GM19023 (cell line): Measurements from ENCODE around the gene CCL8.

Experiments used
- ATAC-seq: cut with Tn5 transposase; IDR thresholded peaks from one replicate; pipeline ENCODE4 v1.9.1; 2021; ENCODE audit warnings: mild to moderate bottlenecking, moderate library complexity; ENCODE audit not compliant: unreplicated experiment

CCL8 gene

GRCh38 chr17:34319039-34319483 lies at the start of gene CCL8:
TSS of gene CCL8 (plus strand) at chr17:34319435. CDS start at chr17:34319502, 67 bp downstream.
- ATAC-seq = no peak

GRCh38 chr17:34269969-34270368 lies 49.3 kb upstream of the CCL8 start, which contains the start of gene CCL7:
TSS of gene CCL7 (plus strand) at chr17:34270221. CDS start at chr17:34270291, 70 bp downstream.
- ATAC-seq = no peak

GRCh38 chr17:34275881-34276280 lies 43.4 kb upstream of the CCL8 start:
- ATAC-seq = no peak

DNA sequence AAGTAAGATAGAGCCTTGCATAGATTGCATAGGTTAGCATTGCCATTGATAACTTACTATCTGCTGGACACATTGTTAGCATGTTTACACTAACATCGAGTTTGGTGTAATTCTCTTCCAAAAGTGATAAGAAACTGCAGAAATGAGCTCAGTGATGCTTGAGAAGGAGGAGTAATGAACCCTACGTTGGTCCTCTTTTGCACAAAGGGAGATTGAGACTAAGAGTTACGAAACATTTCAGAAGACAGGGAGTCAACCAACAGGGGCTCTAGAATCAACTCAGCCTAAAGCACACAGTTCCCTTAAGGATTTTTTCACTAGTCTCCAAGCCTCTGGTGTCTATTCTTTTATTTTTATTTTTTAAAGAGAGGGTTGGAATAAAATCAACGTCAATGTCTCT lies 42.4 kb upstream of the CCL8 start:
- no peak for ATAC-seq

GRCh38 chr17:34283571-34283970 lies 35.7 kb upstream of the CCL8 start:
- no peak for ATAC-seq

GRCh38 chr17:34285286-34285792 lies 33.9 kb upstream of the CCL8 start, which contains the start of gene CCL11:
TSS of gene CCL11 (plus strand) at chr17:34285742. CDS start at chr17:34285809, 67 bp downstream.
- no peak for ATAC-seq

DNA sequence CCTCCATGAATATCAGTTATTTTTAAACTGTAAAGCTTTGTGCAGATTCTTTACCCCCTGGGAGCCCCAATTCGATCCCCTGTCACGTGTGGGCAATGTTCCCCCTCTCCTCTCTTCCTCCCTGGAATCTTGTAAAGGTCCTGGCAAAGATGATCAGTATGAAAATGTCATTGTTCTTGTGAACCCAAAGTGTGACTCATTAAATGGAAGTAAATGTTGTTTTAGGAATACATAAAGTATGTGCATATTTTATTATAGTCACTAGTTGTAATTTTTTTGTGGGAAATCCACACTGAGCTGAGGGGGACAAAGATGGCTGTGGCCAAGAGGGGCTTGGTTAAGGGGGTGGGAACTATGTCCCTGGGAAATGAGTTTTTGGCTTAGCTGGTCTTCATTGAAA lies 31.4 kb upstream of the CCL8 start:
- no peak for ATAC-seq

- no peak for ATAC-seq
Measured at GRCh38 chr17:34290586-34290985, 28.6 kb upstream of the CCL8 start.

GRCh38 chr17:34291721-34292348 lies 27.4 kb upstream of the CCL8 start:
- no peak for ATAC-seq

- no peak for ATAC-seq
Measured at GRCh38 chr17:34299027-34299426, 20.2 kb upstream of the CCL8 start.

GRCh38 chr17:34299956-34300577 lies 19.2 kb upstream of the CCL8 start:
- no peak for ATAC-seq

DNA sequence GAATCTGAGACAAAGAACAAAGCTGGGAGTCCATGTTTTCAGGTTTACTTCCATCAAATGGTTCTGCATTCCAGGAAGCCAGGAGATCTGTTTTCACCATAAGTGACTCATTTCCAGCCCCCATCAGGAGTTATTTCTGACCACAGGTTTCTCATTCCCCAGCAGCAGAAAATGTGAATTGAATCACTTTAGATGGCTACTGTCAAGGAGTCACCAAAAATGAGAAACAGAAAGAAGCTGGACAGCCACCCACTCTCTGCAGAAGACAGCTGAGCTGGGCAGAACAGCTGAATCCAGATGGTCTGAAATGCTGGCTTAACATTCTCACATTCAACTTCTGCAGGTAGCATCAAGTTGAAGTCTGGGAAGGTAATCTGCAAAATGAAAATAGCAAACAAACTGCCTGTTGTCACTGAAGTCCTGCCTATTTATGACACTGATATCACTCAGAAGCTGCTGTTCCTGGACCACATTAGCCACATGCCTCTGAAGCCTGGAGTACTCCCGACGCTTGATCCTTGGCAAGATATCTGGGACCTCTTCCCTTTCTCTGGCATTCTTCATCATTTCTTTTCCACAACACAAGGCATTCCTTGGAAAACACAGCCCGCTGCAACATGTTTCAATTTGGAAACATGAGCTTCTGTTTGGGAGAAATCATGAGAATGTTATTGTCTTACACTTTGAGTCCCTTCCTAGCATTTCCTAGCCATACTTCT lies 18.4 kb upstream of the CCL8 start:
- no peak for ATAC-seq

- no peak for ATAC-seq
Measured at GRCh38 chr17:34301986-34302385, 17.2 kb upstream of the CCL8 start.

GRCh38 chr17:34302636-34303035 lies 16.6 kb upstream of the CCL8 start:
- ATAC-seq = no peak

DNA sequence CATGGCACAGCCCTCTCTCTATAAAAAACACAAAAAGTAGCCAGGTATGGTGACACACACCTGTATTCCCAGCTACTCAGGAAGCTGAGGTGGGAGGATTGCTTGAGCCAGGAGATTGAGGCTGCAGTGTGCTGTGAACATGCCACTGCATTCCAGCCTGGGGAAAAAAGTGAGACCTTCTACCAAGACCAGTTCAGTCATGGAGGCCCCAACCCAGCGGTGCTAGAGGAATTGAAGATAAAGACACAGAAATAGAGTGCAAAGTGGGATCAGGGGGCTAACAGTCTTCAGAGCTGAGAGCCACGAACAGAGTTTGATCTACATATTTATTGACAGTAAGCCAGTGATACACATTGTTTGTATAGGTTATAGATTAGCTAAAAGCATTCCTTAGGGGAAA lies 15.6 kb upstream of the CCL8 start:
- ATAC-seq = no peak

DNA sequence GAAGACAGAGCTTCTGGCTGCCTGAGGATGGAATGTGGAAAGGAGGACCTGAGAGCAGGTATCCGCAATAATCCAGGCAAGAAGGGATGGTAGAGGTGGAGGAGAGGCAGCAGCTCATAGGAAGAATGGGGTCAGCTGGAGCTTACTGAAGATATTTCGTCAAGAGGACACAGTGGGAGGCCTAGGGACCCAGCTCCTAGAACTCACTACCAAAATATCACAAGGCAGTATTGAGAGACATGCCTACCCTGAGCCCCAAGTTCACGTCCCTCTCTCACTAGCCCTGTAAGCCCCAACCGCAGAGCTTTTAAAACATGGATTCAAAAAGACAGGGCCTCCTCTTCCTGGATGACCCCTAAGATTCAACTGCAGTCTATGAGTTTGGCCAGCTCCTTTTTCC lies 14.2 kb upstream of the CCL8 start:
- no peak for ATAC-seq

DNA sequence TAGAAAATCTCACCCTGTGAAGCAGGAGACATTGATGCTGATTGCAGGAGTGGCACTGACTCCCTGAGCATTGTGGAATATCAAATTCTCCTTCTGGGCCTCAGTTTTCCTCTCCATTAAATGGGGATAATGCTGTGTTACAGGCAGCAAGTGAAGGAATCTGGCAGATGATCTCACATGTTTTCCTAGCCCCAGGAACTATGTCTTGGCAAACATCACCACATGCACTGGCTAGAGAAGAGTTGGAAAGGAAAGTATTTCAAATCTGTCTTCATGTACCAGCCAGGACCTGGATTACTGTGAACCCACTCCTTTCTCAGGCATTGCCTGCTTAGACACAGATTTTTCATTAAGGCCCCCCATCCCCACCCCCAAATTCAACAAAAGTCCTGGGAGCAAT lies 13.6 kb upstream of the CCL8 start:
- no peak for ATAC-seq

GRCh38 chr17:34306466-34306865 lies 12.8 kb upstream of the CCL8 start:
- ATAC-seq = no peak

GRCh38 chr17:34307110-34307509 lies 12.1 kb upstream of the CCL8 start:
- ATAC-seq = no peak

DNA sequence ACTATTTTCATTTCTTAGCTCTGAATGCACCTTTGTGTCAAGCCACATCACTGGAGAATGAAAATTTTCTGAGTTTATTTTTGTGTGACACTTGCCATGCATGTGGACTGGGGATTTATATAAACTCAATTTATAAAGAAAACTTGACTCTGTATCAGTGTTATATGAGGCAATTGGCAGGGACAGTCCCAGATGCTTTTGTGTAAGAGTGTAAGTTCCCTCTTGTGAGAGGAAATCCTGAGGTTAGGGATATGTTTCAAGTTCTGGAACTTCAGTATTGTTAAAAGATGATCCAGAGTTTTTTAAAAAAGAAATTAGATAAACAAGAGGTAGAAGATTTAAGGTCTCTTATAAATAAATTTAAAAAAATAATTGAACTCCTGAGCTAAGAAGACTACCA lies 10.9 kb upstream of the CCL8 start:
- ATAC-seq = no peak

DNA sequence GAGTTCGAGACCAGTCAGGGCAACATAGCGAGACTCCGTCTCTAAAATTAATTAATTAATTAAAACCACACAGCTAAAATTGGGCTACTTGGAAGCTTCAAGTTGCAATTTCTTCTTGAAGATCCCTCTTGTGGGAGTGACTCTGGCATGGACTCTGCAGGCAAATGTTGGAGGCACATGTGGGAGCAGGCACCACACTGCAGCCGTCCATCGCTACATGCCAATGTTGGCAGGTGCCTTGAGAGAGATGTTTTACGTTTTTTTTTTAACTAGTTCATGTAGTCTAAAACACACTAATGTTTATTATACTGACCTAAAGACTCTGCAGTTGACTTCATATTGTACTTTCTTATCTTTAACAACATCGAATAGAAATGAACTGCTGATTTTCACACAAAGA lies 7.9 kb upstream of the CCL8 start:
- ATAC-seq = no peak

GRCh38 chr17:34312080-34312479 lies 7.2 kb upstream of the CCL8 start:
- no peak for ATAC-seq
